Measurements from ENCODE around the gene NR6A1. TPM values are rescaled to one million over a fixed set of nuclear protein-coding genes. Genes with fewer than 3 reads are reported as not detected.
A peak's percentile ranks its signal among the peaks of the same experiment; 100 is the strongest.

NR6A1 gene
- total and polyA plus RNA-seq, 2 of the 8 experiments (the other 6 are each of a cell fraction or from before 2014, with no cell fraction given) = 93.2 to 237 TPM

- Histone ChIP-seq H3K4me1 (replicated peaks in 1 of 4; ENCODE audit: control insufficient read depth in 3 of 4, insufficient read depth in 4 of 4, low read length in 3 of 4) (peaks cover 15 to 55% (median 29%) of the 10 kb centered on the region in 4 experiments), H3K4me2 (ENCODE audit: insufficient read depth in 1 of 2, low read depth in 2 of 2, low read length in 2 of 2) (peak overlapping the region; percentile 61 to 76), H2BK20ac (ENCODE audit: low read length) (no peak overlapping the region), H3K9ac (replicated peaks in 1 of 4; ENCODE audit: extremely low read depth in 1 of 4, low read depth in 3 of 4, low read length in 3 of 4) (no peak overlapping the region; a peak in 1 of 7 replicates), H4K8ac (ENCODE audit: extremely low read depth, insufficient read depth, low read length) (no peak overlapping the region), H2BK12ac (ENCODE audit: low read depth, low read length) (no peak overlapping the region), H4K20me1 (replicated peaks in 1 of 2; ENCODE audit: control insufficient read depth in 1 of 2, insufficient read depth in 2 of 2, low read length in 2 of 2) (no peaks in the 10 kb centered on the region), H2BK15ac (ENCODE audit: low read length) (no peak overlapping the region), H3K27me3 (replicated peaks in 1 of 4; ENCODE audit: control insufficient read depth in 3 of 4, extremely low read depth in 1 of 4, insufficient read depth in 3 of 4, low read length in 3 of 4) (no peaks in the 10 kb centered on the region), H2AFZ (ENCODE audit: low read length) (no peak overlapping the region), H3K23ac (ENCODE audit: insufficient read length) (no peak overlapping the region), H3K36me3 (ENCODE audit: control insufficient read depth in 2 of 4, insufficient read depth in 4 of 4, low read length in 3 of 4) (no peaks in the 10 kb centered on the region), H3K23me2 (ENCODE audit: low read depth, low read length) (0 out of 2 replicates have a peak, but pooled peaks cover 3% of the 10 kb centered on the region), H2AK5ac (ENCODE audit: low read depth, low read length) (no peak overlapping the region), H3K4me3 (ENCODE audit: extremely low read depth in 1 of 4, insufficient read depth in 2 of 4, low read depth in 3 of 4, low read length in 4 of 4) (peak overlapping the region; percentile 22 to 56 (median 24); a peak in 6 of 8 replicates), H3K14ac (ENCODE audit: insufficient read length) (no peak overlapping the region), H3K18ac (ENCODE audit: extremely low read depth, low read length) (no peak overlapping the region; the same call in 1 of the 2 replicates), H3K9me3 (ENCODE audit: insufficient read depth in 2 of 2, low read depth in 1 of 2, low read length in 1 of 2) (no peaks in the 10 kb centered on the region), H4K5ac (ENCODE audit: insufficient read length, low read depth, low read length) (no peak overlapping the region), H4K91ac (replicated peaks; ENCODE audit: insufficient read length, low read length) (no peak overlapping the region), H3K79me2 (ENCODE audit: control insufficient read depth in 1 of 2, insufficient read depth in 2 of 2, low read length in 2 of 2) (peaks cover 0 to 84% of the 10 kb centered on the region in 2 experiments; a peak in 3 of 4 replicates), H3K4ac (replicated peaks; ENCODE audit: insufficient read length, low read depth, low read length) (peak overlapping the region; percentile 57), H2BK5ac (ENCODE audit: low read depth, low read length) (no peak overlapping the region; the same call in 1 of the 2 replicates), H3K79me1 (ENCODE audit: low read depth, low read length) (0 out of 2 replicates have a peak, but pooled peaks cover 3% of the 10 kb centered on the region), H3K56ac (replicated peaks; ENCODE audit: insufficient read length, low read depth, low read length) (no peak overlapping the region), H2BK120ac (replicated peaks; ENCODE audit: low read depth, low read length) (peak overlapping the region; percentile 91), H3K27ac (ENCODE audit: low read depth, low read length) (peak overlapping the region; percentile 46; the same call in 1 of the 2 replicates)
- DNase-seq (ENCODE audit: low read depth in 1 of 2, low spot score in 2 of 2) (no peak), FAIRE-seq (peak; percentile 97)
- POLR2A ChIA-PET (ENCODE audit: partially characterized antibody) = interaction anchor here (0.9 to 5.5 kb wide), 5 partner anchors 9 to 162 kb away, joined by 3 to 50 read pairs (median 4); partner anchors contain the start of genes NR6A1 and RPL35
- CTCF ChIA-PET (ENCODE audit: partially characterized antibody) = interaction anchor here (0.6 to 5.5 kb wide), 7 partner anchors 8 to 120 kb away, joined by 3 to 31 read pairs (median 3); partner anchors contain the start of gene WDR38
- 6% methylated on average over 6 of the region's 6 CpGs; no CpG with 5 or more reads in 1 of the 2 experiments for WGBS, 2 experiments (ENCODE audit: extremely low coverage in 1 of 2, insufficient coverage in 1 of 2, insufficient read length in 1 of 2, insufficient replicate concordance in 2 of 2, low coverage in 1 of 2, low lambda C conversion rate in 2 of 2, missing lambda C conversion rate in 1 of 2)
- 0 out of 2 replicates have a peak, but pooled peaks have one; percentile 33 for TF ChIP-seq ATF2 (IDR thresholded peaks at IDR 0.05; ENCODE audit: low read length)
- TF ChIP-seq TEAD4 (IDR thresholded peaks at IDR 0.05; ENCODE audit: low read depth, low read length) = no peak
- no peak for TF ChIP-seq TAF1 (IDR thresholded peaks at IDR 0.05; ENCODE audit: low read depth, low read length)
- peak; percentile 57; the same call in 1 of the 2 replicates for TF ChIP-seq SP1 (IDR thresholded peaks at IDR 0.05; ENCODE audit: low read depth, low read length)
- TF ChIP-seq SIN3A (conservative IDR thresholded peaks at IDR 0.05 in 1 of 2, IDR thresholded peaks at IDR 0.05 in 1 of 2; ENCODE audit: low read depth in 1 of 2, low read length in 2 of 2) = 0 out of 4 replicates have a peak, but pooled peaks of 1 of the 2 experiments have one; percentile 30
- 0 out of 4 replicates have a peak, but pooled peaks of 1 of the 2 experiments have one; percentile 57 for TF ChIP-seq HDAC2 (IDR thresholded peaks at IDR 0.05; ENCODE audit: borderline replicate concordance in 1 of 2, low read depth in 2 of 2, low read length in 2 of 2)
- 0 out of 3 replicates have a peak, but pooled peaks of 1 of the 2 experiments have one; percentile 18 for TF ChIP-seq POLR2A (IDR thresholded peaks at IDR 0.05; ENCODE audit: control extremely low read depth in 1 of 2, low read depth in 2 of 2, low read length in 2 of 2)
Measured at GRCh38 chr9:124757616-124758015, 13.5 kb downstream of the NR6A1 start.

All from H1 (cell line).